ENCODE results near the gene TADA2B. TPM values are rescaled to one million over a fixed set of nuclear protein-coding genes. Genes with fewer than 3 reads are reported as not detected.

The TADA2B gene
- total and polyA plus RNA-seq, 2 of the 4 experiments (the other 2 are of a cell fraction) = 6.1 to 8.6 TPM

- Histone ChIP-seq H2BK120ac (ENCODE audit: low read depth, low read length) (no peak overlapping the region), H3K79me1 (ENCODE audit: low read depth in 1 of 2, low read length in 2 of 2) (peaks cover 26 to 40% of the 10 kb centered on the region in 2 experiments), H4K5ac (ENCODE audit: low read depth, low read length) (no peak overlapping the region), H2BK20ac (ENCODE audit: low read depth, low read length) (no peak overlapping the region), H3K36me3 (ENCODE audit: control insufficient read depth, insufficient read depth, low read length) (peaks cover 21% of the 10 kb centered on the region), H4K20me1 (ENCODE audit: insufficient read depth, low read length) (peaks cover 19% of the 10 kb centered on the region), H3K9me3 (ENCODE audit: control insufficient read depth, insufficient read depth, low read length) (no peaks in the 10 kb centered on the region), H2AK9ac (replicated peaks; ENCODE audit: low read depth, low read length, poor library complexity) (no peak overlapping the region), H2BK5ac (ENCODE audit: low read depth, low read length, poor library complexity, severe bottlenecking) (no peak overlapping the region), H3K23ac (ENCODE audit: low read depth, low read length) (peak overlapping the region; percentile 51; the same call in 1 of the 2 replicates), H3K4me2 (ENCODE audit: low read depth, low read length) (peak overlapping the region; percentile 98), H3K56ac (ENCODE audit: extremely low read depth, insufficient read depth, low read length) (no peak overlapping the region), H3K9ac (ENCODE audit: low read depth, low read length) (peak overlapping the region; percentile 17; the same call in 1 of the 2 replicates), H2BK15ac (ENCODE audit: low read depth, low read length) (no peak overlapping the region), H4K91ac (ENCODE audit: insufficient read depth, low read depth, low read length) (no peak overlapping the region), H2AFZ (replicated peaks; ENCODE audit: low read length, poor library complexity) (no peak overlapping the region), H3K14ac (replicated peaks; ENCODE audit: low read depth, low read length) (no peak overlapping the region; the same call in 1 of the 2 replicates), H3K4me1 (ENCODE audit: control insufficient read depth, insufficient read depth, low read length) (peaks cover 7% of the 10 kb centered on the region; the same call in 1 of the 2 replicates), H3K4me3 (ENCODE audit: insufficient read depth, low read depth, low read length) (peak overlapping the region; percentile 55; the same call in 1 of the 2 replicates), H2AK5ac (ENCODE audit: low read depth, low read length) (peak overlapping the region; percentile 71; the same call in 1 of the 2 replicates), H3K27ac (ENCODE audit: insufficient read depth, low read length) (no peak overlapping the region), H3K27me3 (ENCODE audit: control insufficient read depth, insufficient read depth, low read length) (peaks cover under 1% of the 10 kb centered on the region; the same call in 1 of the 2 replicates), H4K8ac (ENCODE audit: low read depth in 2 of 2, low read length in 2 of 2) (no peak overlapping the region), H3K18ac (ENCODE audit: low read depth, low read length) (no peak overlapping the region), H3K9me1 (ENCODE audit: insufficient read depth, low read length) (peaks cover 3% of the 10 kb centered on the region; the same call in 1 of the 2 replicates), H3K4ac (ENCODE audit: low read depth, low read length) (no peak overlapping the region)
- ATAC-seq (ENCODE audit: low read depth) = no peak
- 88% methylated on average over 1 of the region's 4 CpGs; no CpG with 5 or more reads in 1 of the 2 experiments for WGBS, 2 experiments (ENCODE audit: extremely low coverage in 2 of 2, insufficient read length in 1 of 2)
- dilution Hi-C loops (cut with HindIII; ENCODE audit: low sequenced_read_pairs, unreplicated experiment) = no loop called here
- TF ChIP-seq CHD1 (IDR thresholded peaks at IDR 0.05; ENCODE audit: low read depth, low read length) (no peak), CTCF (conservative IDR thresholded peaks at IDR 0.05; ENCODE audit: low read depth, low read length) (no peak), CEBPB (IDR thresholded peaks at IDR 0.05; ENCODE audit: low read depth, low read length) (no peak), RFX5 (IDR thresholded peaks at IDR 0.05; ENCODE audit: low read depth, low read length) (no peak), SMC3 (IDR thresholded peaks at IDR 0.05; ENCODE audit: low read depth, low read length) (no peak), NFE2L2 (IDR thresholded peaks at IDR 0.05; ENCODE audit: low read depth, low read length) (no peak), MAFK (IDR thresholded peaks at IDR 0.05; ENCODE audit: low read depth, low read length) (no peak), RAD21 (IDR thresholded peaks at IDR 0.05; ENCODE audit: low read length) (no peak), RCOR1 (IDR thresholded peaks at IDR 0.05; ENCODE audit: insufficient replicate concordance, low read length) (no peak), POLR2A (IDR thresholded peaks at IDR 0.05; ENCODE audit: low read depth, low read length) (no peak), BHLHE40 (IDR thresholded peaks at IDR 0.05; ENCODE audit: low read depth, low read length) (no peak), USF2 (IDR thresholded peaks at IDR 0.05; ENCODE audit: low read depth, low read length) (no peak), ELK1 (IDR thresholded peaks at IDR 0.05; ENCODE audit: borderline replicate concordance, low read depth, low read length) (no peak), FOS (IDR thresholded peaks at IDR 0.05; ENCODE audit: low read depth, low read length) (no peak), MAZ (IDR thresholded peaks at IDR 0.05; ENCODE audit: borderline replicate concordance, low read depth, low read length) (no peak)
- DNase-seq = no peak
- BruUV-seq (replicated peaks) = no TSS peak
- intact Hi-C loops (cut with micrococcal nuclease) = no loop called here
- in situ Hi-C loops (cut with MboI; ENCODE audit: low sequenced_read_pairs) = no loop called here
- ChIA-PET POLR2A (ENCODE audit: unreplicated experiment) (no interaction called here), CTCF (interaction anchor here (0.6 kb wide), 1 partner anchor 410 kb away, joined by 5 read pairs; no protein-coding TSS in a partner anchor)
Measured at GRCh38 chr4:7066493-7066892, 23.3 kb downstream of the TADA2B start.

All from IMR-90 (cell line).